Brain microvascular endothelial cell (primary cell): ENCODE measurements around the gene UBE2E2.

Source experiments
- DNase-seq: peaks from one replicate; pipeline ENCODE4 v3.0.0-alpha.2; 2020
- H3K27ac ChIP-seq: fragments of 250-450 bp; sonication (Bioruptor Pico); 2 replicates; pipeline ENCODE4 v1.5.1; 2020; ENCODE audit warnings: mild to moderate bottlenecking, moderate library complexity
- H3K27me3 ChIP-seq: fragments of 250-450 bp; sonication (Bioruptor Pico); replicated peaks from 2 replicates; pipeline ENCODE4 v1.5.1; 2020; ENCODE audit warnings: mild to moderate bottlenecking
- H3K36me3 ChIP-seq: fragments of 250-450 bp; sonication (Bioruptor Pico); replicated peaks from 2 replicates; pipeline ENCODE4 v1.5.1; 2020; ENCODE audit warnings: mild to moderate bottlenecking
- H3K4me3 ChIP-seq: 2 replicates; pipeline ENCODE4 v1.5.1; 2011; ENCODE audit warnings: low read depth, mild to moderate bottlenecking, control low read depth, low read length, moderate library complexity
- in situ Hi-C: cut with HindIII; loops from 2 replicates; pipeline ENCODE4 v1.10.0; 2017; ENCODE audit warnings: low sequenced_read_pairs, low pct_ligation_motif_present
- TF ChIP-seq, protein P1 (sequence below): IDR thresholded peaks from 2 replicates; pipeline ENCODE4 v1.5.1; 2011; ENCODE audit warnings: low read depth, mild to moderate bottlenecking, moderate library complexity, low read length, control low read depth, inconsistent platforms; ENCODE audit errors: missing control alignments

The UBE2E2 gene

DNA sequence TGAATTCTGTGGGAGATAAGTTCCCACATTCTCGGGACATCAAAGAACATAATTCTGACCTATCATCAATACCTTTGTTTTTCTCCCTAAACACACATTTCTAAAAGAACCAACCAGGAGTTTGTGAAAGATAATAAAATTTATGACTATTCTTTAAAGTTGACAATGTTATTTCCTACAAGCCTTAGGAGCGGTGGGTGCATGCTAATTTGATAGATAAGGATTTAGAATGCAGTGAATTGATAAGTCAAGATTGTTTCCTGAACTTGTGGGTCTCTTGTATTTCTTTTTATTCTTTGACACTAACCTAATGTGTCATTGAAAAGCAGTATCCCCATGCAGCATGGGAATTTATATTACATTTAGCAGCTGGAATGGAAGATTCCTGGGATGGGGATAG lies 10.3 kb upstream of the UBE2E2 start:
- Histone ChIP-seq H3K4me3 (no peak overlapping the region), H3K27me3 (no peaks in the 10 kb centered on the region), H3K36me3 (no peaks in the 10 kb centered on the region), H3K27ac (no peak overlapping the region)
- in situ Hi-C loops, result no loop called here
- no peak for DNase-seq
- TF ChIP-seq, protein P1, sequence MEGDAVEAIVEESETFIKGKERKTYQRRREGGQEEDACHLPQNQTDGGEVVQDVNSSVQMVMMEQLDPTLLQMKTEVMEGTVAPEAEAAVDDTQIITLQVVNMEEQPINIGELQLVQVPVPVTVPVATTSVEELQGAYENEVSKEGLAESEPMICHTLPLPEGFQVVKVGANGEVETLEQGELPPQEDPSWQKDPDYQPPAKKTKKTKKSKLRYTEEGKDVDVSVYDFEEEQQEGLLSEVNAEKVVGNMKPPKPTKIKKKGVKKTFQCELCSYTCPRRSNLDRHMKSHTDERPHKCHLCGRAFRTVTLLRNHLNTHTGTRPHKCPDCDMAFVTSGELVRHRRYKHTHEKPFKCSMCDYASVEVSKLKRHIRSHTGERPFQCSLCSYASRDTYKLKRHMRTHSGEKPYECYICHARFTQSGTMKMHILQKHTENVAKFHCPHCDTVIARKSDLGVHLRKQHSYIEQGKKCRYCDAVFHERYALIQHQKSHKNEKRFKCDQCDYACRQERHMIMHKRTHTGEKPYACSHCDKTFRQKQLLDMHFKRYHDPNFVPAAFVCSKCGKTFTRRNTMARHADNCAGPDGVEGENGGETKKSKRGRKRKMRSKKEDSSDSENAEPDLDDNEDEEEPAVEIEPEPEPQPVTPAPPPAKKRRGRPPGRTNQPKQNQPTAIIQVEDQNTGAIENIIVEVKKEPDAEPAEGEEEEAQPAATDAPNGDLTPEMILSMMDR, result no peak

DNA sequence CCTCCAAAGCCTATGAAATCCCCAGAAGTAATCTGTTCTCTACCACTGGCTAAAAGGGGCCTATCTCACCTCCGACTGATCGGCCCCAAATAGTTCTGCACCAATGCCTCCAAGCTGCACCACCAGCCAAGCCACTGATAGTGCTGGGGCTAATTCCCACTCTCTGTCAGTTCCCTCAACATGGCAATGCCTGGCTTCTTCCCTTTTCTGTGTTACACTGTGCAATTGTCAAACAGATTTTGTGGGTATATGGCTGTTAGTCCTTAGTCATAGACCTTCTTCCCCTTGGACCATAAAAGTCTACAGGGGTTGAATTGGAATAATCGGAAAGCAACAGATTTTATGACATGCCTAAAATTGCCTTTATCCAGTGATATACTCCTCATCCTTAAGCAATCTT lies 9.3 kb upstream of the UBE2E2 start:
- TF ChIP-seq, protein P1, result no peak
- H3K27me3 ChIP-seq, result no peaks in the 10 kb centered on the region
- no peak overlapping the region for H3K27ac ChIP-seq
- DNase-seq, result no peak
- no peaks in the 10 kb centered on the region for H3K36me3 ChIP-seq
- no peak overlapping the region for H3K4me3 ChIP-seq
- in situ Hi-C loops, result no loop called here

DNA sequence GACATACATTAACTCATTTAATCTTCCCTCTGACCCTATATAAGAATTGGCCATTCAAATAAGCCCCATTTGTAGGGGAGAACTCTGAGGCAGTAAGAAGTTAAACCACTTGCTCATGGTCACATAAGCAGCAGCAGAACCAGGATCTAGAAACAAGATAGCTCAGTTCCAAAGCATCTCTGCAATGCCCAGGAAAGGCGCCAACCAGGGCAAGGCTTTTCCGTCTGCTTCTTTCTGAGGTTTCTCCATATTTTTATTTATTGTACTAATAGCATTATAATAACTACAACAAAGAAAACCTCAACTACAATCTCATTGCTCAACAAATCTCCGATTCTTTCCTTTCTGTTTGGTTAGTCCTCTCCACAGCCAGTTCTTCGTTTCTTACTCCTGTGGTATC lies 4.3 kb upstream of the UBE2E2 start:
- in situ Hi-C loops, result no loop called here
- DNase-seq, result no peak
- no peak overlapping the region for H3K4me3 ChIP-seq
- no peak overlapping the region for H3K27ac ChIP-seq
- no peaks in the 10 kb centered on the region for H3K27me3 ChIP-seq
- TF ChIP-seq, protein P1, result no peak
- H3K36me3 ChIP-seq, result peaks cover 3% of the 10 kb centered on the region

DNA sequence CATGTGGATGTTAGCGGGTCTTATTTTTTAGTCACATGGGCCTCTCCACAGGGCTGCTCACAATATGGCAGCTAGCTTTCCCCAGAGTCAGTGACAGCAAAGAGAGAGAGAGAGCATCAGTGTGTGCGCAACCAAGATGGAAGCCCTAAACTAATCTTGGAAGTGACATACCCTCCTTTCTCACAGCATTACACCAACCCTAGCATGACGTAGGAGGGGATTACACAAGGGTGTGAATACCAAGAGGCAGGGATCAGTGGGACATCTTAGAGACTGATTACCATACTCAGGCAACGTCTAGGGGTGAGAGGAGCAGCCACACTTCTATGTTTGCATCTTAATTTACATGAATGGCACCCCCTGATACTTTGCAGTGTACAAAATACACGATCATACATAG lies 3.5 kb upstream of the UBE2E2 start:
- TF ChIP-seq, protein P1, result no peak
- no peak for DNase-seq
- no peaks in the 10 kb centered on the region for H3K27me3 ChIP-seq
- in situ Hi-C loops, result no loop called here
- H3K27ac ChIP-seq, result no peak overlapping the region
- peaks cover 3% of the 10 kb centered on the region for H3K36me3 ChIP-seq
- H3K4me3 ChIP-seq, result no peak overlapping the region

GRCh38 chr3:23201154-23201838 lies 1.8 kb upstream of the UBE2E2 start:
- Histone ChIP-seq H3K27me3 (no peaks in the 10 kb centered on the region), H3K36me3 (peaks cover 3% of the 10 kb centered on the region), H3K27ac (no peak overlapping the region), H3K4me3 (no peak overlapping the region)
- TF ChIP-seq, protein P1, result no peak
- in situ Hi-C loops, result no loop called here
- DNase-seq, result no peak

GRCh38 chr3:23202203-23202920 lies 765 bp upstream of the UBE2E2 start:
- in situ Hi-C loops, result no loop called here
- peak overlapping the region; percentile 87 for H3K4me3 ChIP-seq
- no peak overlapping the region for H3K27ac ChIP-seq
- TF ChIP-seq, protein P1, result no peak
- H3K27me3 ChIP-seq, result no peaks in the 10 kb centered on the region
- H3K36me3 ChIP-seq, result peaks cover 3% of the 10 kb centered on the region
- peak; percentile 5 for DNase-seq
